ENCODE results near the gene TPRG1L.

DNA sequence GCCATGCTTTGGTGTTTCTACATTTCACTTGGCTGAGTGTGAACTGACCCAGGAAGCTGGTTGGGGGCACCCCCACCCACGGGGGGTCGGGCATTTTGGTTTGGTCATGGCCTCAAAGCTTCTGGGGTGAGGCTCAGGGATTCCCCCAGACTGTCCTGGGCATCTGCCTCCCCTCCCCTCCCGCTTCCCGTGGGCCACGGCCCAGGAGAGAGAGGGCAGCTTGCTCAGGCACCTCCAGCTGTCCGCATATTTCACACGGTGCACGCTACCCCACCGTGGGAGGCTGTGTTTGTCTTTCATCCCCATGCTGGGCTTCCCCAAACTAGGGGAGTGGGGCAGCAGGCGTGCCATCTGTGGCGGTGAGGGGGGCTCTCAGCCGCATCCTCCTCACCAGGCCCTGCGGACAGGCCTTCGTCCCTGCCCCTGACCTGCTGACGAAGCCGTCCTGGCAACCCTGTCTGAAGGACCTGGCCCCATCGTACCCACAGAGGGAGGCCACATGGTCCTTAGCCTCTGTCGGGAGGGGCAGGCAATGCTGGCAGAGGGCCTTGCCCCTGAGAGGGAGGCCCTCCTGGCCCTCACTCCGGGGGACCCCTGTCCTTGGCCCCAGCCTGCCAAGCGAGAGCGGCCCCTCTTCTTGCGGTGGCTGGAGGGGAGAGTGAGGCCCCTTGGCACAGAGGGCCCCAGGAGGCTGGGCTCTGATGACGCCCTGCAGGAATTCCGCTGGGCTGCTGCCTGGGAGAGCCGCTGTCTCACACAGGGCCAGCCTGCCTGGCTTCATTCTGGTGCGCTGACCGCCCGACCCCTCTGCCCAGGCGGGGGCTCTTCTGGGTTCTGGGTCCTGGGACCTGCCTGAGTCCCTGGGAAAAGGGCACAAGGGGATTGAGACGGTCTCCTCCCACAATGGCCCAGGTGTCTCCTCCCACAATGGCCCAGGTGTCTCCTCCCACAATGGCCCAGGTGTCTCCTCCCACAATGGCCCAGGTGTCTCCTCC is 49.6 kb downstream of the TPRG1L start:
- TF ChIP-seq EZH2 (IDR thresholded peaks at IDR 0.05): no peak
- no peak for TF ChIP-seq CTCF (IDR thresholded peaks at IDR 0.05)
- TF ChIP-seq EZH2phosphoT487 (IDR thresholded peaks at IDR 0.05): no peak

Data from neural progenitor cell (in vitro differentiated cells).